Measurements from ENCODE around the gene NFIA.

Gene NFIA

GRCh38 chr1:61109158-61109557 is 26.8 kb downstream of the NFIA start:
- Histone ChIP-seq H3K27me3 (ENCODE audit: insufficient read depth, poor library complexity, severe bottlenecking) (no peaks in the 10 kb centered on the region), H3K9me3 (ENCODE audit: severe bottlenecking) (peaks cover 10% of the 10 kb centered on the region), H3K4me1 (ENCODE audit: insufficient read depth, poor library complexity, severe bottlenecking) (peaks cover 8% of the 10 kb centered on the region), H3K36me3 (ENCODE audit: low read depth) (peaks cover 11% of the 10 kb centered on the region), H3K27ac (ENCODE audit: poor library complexity, severe bottlenecking) (no peak overlapping the region), H3K4me3 (ENCODE audit: severe bottlenecking) (no peak overlapping the region)
- DNase-seq (ENCODE audit: low spot score) = no peak
- ATAC-seq (ENCODE audit: low read depth) = no peak
- TF ChIP-seq CTCF (IDR thresholded peaks at IDR 0.05; ENCODE audit: poor library complexity, severe bottlenecking) = no peak

DNA sequence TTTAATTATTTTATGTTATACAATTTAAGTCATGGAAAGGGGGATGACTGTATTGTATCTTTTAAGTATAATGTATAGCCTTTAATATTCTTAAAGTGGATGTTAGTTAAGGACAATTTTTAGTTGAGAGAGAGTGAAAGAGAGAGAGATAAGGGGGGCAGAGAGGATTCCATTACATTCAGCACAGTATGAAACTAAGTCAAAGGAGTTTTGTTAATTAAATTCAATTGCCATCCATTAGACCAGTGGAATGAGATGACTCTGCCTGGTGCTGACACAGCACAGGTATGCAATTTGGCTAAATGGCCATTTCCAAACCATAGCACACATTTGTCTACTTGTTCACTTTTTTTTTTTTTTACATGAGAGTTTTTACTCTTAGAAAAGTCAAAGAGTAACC is 27.5 kb downstream of the NFIA start:
- Histone ChIP-seq H3K27me3 (ENCODE audit: insufficient read depth, poor library complexity, severe bottlenecking) (no peaks in the 10 kb centered on the region), H3K36me3 (ENCODE audit: low read depth) (peaks cover 13% of the 10 kb centered on the region), H3K4me3 (ENCODE audit: severe bottlenecking) (no peak overlapping the region), H3K27ac (ENCODE audit: poor library complexity, severe bottlenecking) (no peak overlapping the region), H3K9me3 (ENCODE audit: severe bottlenecking) (peaks cover 10% of the 10 kb centered on the region), H3K4me1 (ENCODE audit: insufficient read depth, poor library complexity, severe bottlenecking) (peaks cover 8% of the 10 kb centered on the region)
- 0 out of 3 replicates have a peak, but pooled peaks have one; percentile 29 for ATAC-seq (ENCODE audit: low read depth)
- TF ChIP-seq CTCF (IDR thresholded peaks at IDR 0.05; ENCODE audit: poor library complexity, severe bottlenecking) = no peak
- no peak for DNase-seq (ENCODE audit: low spot score)

DNA sequence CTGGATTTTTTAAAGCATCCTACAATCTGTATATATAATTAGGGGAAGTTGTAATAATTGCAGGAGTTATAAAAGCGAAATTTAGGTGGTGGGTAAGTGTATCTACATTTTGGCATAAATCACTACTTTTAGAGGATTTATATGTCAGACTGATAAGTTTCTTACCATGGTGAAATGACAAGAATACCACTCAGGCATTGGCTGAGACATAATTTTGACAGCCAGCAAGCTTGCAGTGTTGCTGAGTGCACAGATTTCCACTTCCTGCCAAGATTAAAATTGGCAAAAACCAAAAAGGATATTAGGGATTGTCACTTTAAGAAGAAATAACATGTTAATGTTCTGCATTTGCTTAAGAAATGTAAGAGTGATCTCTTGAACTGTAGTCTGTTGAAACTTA is 28.2 kb downstream of the NFIA start:
- no peak for TF ChIP-seq CTCF (IDR thresholded peaks at IDR 0.05; ENCODE audit: poor library complexity, severe bottlenecking)
- peaks cover 13% of the 10 kb centered on the region for H3K36me3 ChIP-seq (ENCODE audit: low read depth)
- no peak for DNase-seq (ENCODE audit: low spot score)
- no peak for ATAC-seq (ENCODE audit: low read depth)
- H3K4me3 ChIP-seq (ENCODE audit: severe bottlenecking) = no peak overlapping the region
- no peaks in the 10 kb centered on the region for H3K27me3 ChIP-seq (ENCODE audit: insufficient read depth, poor library complexity, severe bottlenecking)
- no peak overlapping the region for H3K27ac ChIP-seq (ENCODE audit: poor library complexity, severe bottlenecking)
- H3K4me1 ChIP-seq (ENCODE audit: insufficient read depth, poor library complexity, severe bottlenecking) = peaks cover 8% of the 10 kb centered on the region
- peaks cover 10% of the 10 kb centered on the region for H3K9me3 ChIP-seq (ENCODE audit: severe bottlenecking)

GRCh38 chr1:61111084-61112004 is 29.0 kb downstream of the NFIA start:
- no peak for ATAC-seq (ENCODE audit: low read depth)
- Histone ChIP-seq H3K27ac (ENCODE audit: poor library complexity, severe bottlenecking) (no peak overlapping the region), H3K36me3 (ENCODE audit: low read depth) (peaks cover 13% of the 10 kb centered on the region), H3K27me3 (ENCODE audit: insufficient read depth, poor library complexity, severe bottlenecking) (no peaks in the 10 kb centered on the region), H3K4me1 (ENCODE audit: insufficient read depth, poor library complexity, severe bottlenecking) (peaks cover 12% of the 10 kb centered on the region), H3K9me3 (ENCODE audit: severe bottlenecking) (peaks cover 10% of the 10 kb centered on the region), H3K4me3 (ENCODE audit: severe bottlenecking) (no peak overlapping the region)
- DNase-seq (ENCODE audit: low spot score) = no peak
- TF ChIP-seq CTCF (IDR thresholded peaks at IDR 0.05; ENCODE audit: poor library complexity, severe bottlenecking) = no peak

Data from RWPE2 (cell line).